Nephron (organoid): ENCODE measurements around the gene ABCC4.

ENCODE experiments used
- H3K27ac Mint-ChIP-seq, 3 experiments: 2 replicates each; pipeline ENCODE4 v1.8.0; 2020; ENCODE audit warnings: mixed read lengths in 3 of 3, mild to moderate bottlenecking in 2 of 3, moderate library complexity in 1 of 3
- H3K27me3 Mint-ChIP-seq: 2 replicates; pipeline ENCODE4 v1.8.0; 2021; ENCODE audit warnings: low read depth, mild to moderate bottlenecking, moderate library complexity, mixed read lengths
- H3K36me3 Mint-ChIP-seq: 2 replicates; pipeline ENCODE4 v1.8.0; 2020; ENCODE audit warnings: low read depth, mixed read lengths
- H3K4me1 Mint-ChIP-seq: 2 replicates; pipeline ENCODE4 v1.8.0; 2020; ENCODE audit warnings: mixed read lengths
- H3K4me3 Mint-ChIP-seq, 3 experiments: 2 replicates each; pipeline ENCODE4 v1.8.0; 2020; ENCODE audit warnings: mild to moderate bottlenecking in 3 of 3, mixed read lengths in 3 of 3, moderate library complexity in 2 of 3
- H3K9me3 Mint-ChIP-seq: 2 replicates; pipeline ENCODE4 v1.8.0; 2020; ENCODE audit warnings: mixed read lengths
- CTCF ChIP-seq, 3 experiments: fragments of 200-600 bp; sonication (generic); IDR thresholded peaks; one replicate each; pipeline ENCODE4 v1.5.0; 2021; ENCODE audit warnings: antibody characterized with exemption in 3 of 3; ENCODE audit not compliant: unreplicated experiment in 3 of 3

Gene ABCC4

GRCh38 chr13:95235974-95236373 is 65.3 kb downstream of the ABCC4 start:
- Mint-ChIP-seq H3K36me3 (no peaks in the 10 kb centered on the region), H3K27me3 (peaks cover 4% of the 10 kb centered on the region), H3K4me3 (no peak overlapping the region), H3K9me3 (no peaks in the 10 kb centered on the region), H3K27ac (peak overlapping the region; percentile 13 to 26 (median 14)), H3K4me1 (peaks cover 12% of the 10 kb centered on the region)
- TF ChIP-seq CTCF (IDR thresholded peaks at IDR 0.05; ENCODE audit: unreplicated experiment in 3 of 3): no peak

GRCh38 chr13:95235199-95235756 is 66.0 kb downstream of the ABCC4 start:
- Mint-ChIP-seq H3K27me3 (peaks cover 4% of the 10 kb centered on the region), H3K9me3 (no peaks in the 10 kb centered on the region), H3K27ac (peak overlapping the region in 2 of 3 experiments; percentile 1 to 13), H3K4me3 (no peak overlapping the region), H3K4me1 (peaks cover 12% of the 10 kb centered on the region), H3K36me3 (no peaks in the 10 kb centered on the region)
- no peak for TF ChIP-seq CTCF (IDR thresholded peaks at IDR 0.05; ENCODE audit: unreplicated experiment in 3 of 3)

GRCh38 chr13:95234242-95234641 is 67.0 kb downstream of the ABCC4 start:
- no peak for TF ChIP-seq CTCF (IDR thresholded peaks at IDR 0.05; ENCODE audit: unreplicated experiment in 3 of 3)
- Mint-ChIP-seq H3K27me3 (peaks cover 4% of the 10 kb centered on the region), H3K4me1 (peaks cover 8% of the 10 kb centered on the region), H3K4me3 (no peak overlapping the region), H3K27ac (no peak overlapping the region), H3K36me3 (no peaks in the 10 kb centered on the region), H3K9me3 (no peaks in the 10 kb centered on the region)

GRCh38 chr13:95233026-95233635 is 68.1 kb downstream of the ABCC4 start:
- no peak for TF ChIP-seq CTCF (IDR thresholded peaks at IDR 0.05; ENCODE audit: unreplicated experiment in 3 of 3)
- Mint-ChIP-seq H3K27me3 (peaks cover 7% of the 10 kb centered on the region), H3K9me3 (no peaks in the 10 kb centered on the region), H3K36me3 (no peaks in the 10 kb centered on the region), H3K4me1 (peaks cover 7% of the 10 kb centered on the region), H3K4me3 (no peak overlapping the region), H3K27ac (peak overlapping the region in 2 of 3 experiments; percentile 32 to 46)

GRCh38 chr13:95231393-95231792 is 69.9 kb downstream of the ABCC4 start:
- Mint-ChIP-seq H3K27me3 (peaks cover 3% of the 10 kb centered on the region), H3K36me3 (no peaks in the 10 kb centered on the region)

More at GRCh38 chr13:95231393-95231792, 69.9 kb downstream of the ABCC4 start:
- TF ChIP-seq CTCF (IDR thresholded peaks at IDR 0.05; ENCODE audit: unreplicated experiment in 3 of 3): no peak
- Mint-ChIP-seq H3K27ac (no peak overlapping the region), H3K9me3 (no peaks in the 10 kb centered on the region), H3K4me3 (no peak overlapping the region), H3K4me1 (peaks cover 15% of the 10 kb centered on the region)
